Stimulated activated CD4-positive, alpha-beta T cell treated with anti-CD3 and anti-CD28 coated beads, TNF-alpha, amount 100 ng/mL, for 1 hour (primary cell): Measurements from ENCODE around the gene PPP1R1A.

Experiments
- DNase-seq, 3 donors: peaks; one replicate each; pipeline ENCODE4 v3.0.0-alpha.2; 2020; ENCODE audit warnings: low read depth in 3 of 3, low spot score in 1 of 3

PPP1R1A gene, protein sequence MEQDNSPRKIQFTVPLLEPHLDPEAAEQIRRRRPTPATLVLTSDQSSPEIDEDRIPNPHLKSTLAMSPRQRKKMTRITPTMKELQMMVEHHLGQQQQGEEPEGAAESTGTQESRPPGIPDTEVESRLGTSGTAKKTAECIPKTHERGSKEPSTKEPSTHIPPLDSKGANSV

DNA sequence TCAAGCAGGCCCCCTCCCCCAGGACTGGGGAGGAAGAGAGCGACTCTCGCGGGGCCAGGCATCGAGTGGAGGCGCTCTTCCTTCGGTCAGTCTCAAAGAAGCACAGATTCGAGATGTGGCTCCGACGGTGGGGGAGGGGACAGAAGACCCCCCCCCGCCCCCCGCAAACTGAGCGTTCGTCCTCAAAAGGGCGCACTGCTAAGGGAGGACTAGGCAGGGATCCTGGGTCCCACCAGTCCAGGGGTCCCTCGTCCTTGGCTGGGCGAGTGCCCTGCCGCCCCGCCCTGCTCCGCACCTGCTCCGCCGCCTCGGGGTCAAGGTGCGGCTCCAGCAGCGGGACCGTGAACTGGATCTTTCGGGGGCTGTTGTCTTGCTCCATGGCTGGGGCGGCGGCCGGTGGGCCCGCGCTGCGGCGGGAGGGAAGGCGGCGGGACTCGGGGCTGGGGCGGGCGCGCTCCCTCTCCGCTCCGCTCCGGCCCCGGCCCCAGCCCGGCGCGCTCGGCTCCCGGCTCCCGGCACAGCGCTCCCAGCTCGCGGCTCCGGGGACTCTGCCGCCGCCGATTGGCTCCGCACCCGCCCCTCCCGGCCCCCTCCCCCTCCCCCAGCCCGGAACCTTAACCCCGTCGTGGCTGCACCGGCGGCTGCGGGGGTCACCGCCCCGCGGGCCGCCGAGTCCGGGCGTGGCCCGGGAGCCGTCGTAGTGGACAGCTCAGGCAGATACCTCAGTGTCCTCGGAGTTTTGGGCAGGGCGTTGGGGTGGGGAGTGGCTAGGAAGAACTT, at the start of gene PPP1R1A:
TSS of gene PPP1R1A (minus strand) at position 550 of the 780 bp plus-strand sequence. CDS start at position 379, 171 bp downstream.
- no peak for DNase-seq

DNA sequence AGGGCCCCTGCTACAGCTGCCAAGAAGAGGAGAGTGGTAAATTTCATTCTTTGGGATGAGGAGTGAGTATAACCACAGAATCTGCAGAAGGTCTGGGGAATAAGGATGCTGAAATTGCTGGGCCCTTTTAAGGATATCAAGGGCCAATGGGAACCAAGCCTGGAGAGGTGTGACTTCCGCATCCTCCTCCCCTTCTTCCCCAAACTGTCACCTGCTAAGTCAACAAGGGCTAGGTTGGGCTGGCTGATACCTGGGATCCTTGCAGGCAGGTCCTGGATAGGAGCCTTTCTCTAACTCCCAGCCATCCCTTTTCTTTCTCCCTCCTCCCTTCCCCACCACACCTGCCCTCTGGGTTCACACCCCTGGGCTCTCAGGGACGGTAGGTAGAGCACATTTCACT, 46.3 kb upstream of the PPP1R1A start, which contains the start of gene LACRT:
TSS of gene LACRT (minus strand) at position 101 of the 400 bp plus-strand sequence. CDS start at position 47, 54 bp downstream.
- no peak for DNase-seq

DNA sequence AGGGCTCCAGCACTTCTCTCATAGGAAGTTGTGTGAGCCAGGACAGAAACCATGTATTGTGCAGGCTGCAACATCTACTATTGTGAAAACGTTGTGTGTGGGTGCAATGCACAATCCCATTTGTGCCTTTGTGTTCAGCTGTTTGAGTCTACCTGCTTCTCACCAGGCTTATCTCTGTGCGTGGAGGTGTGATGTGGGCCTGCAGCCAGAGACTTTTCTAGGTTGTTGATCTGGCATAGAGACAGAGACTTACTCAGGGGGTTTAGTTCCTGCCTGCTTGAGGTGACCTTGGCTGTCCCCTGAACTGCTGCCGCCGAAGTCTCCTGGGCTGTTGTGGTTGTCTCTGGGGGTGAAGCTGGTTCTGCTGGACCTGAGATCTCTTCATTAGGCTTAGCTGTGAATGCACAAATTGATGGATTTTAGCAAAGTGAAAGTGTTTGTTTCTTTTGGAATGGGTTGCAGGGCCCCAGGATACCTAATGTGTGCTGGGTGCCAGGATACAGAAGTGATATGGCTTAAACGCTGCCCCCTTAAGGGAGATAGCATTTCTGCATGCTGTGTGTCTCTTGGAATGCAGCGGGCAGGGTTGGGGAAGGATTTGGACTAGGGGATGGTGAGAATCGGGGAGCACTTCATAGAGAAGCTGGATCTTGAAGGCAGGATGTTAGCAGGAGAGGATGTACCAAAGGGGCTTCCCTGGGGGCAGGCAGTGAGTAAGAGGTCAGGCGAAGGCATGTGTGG, 43.7 kb upstream of the PPP1R1A start:
- no peak for DNase-seq

DNA sequence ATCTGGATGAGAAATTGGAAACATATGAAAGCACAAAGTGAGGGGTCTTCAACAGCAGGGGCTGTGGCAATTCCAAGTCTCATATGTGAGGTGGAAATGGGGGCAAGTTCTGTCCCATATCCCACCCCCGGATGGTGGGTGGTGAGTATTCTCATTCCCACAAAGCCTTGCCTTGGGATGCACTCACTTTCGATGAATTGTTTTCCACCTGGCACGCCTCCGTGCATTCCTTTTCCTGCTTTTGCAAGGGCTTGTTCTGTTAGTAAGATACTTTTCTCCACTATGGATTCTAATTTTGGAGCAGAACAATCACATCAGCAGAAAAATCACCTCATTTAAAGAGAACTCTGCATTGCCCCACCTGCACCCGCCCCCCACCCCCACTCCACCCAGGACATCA, 43.1 kb upstream of the PPP1R1A start:
- no peak for DNase-seq

DNA sequence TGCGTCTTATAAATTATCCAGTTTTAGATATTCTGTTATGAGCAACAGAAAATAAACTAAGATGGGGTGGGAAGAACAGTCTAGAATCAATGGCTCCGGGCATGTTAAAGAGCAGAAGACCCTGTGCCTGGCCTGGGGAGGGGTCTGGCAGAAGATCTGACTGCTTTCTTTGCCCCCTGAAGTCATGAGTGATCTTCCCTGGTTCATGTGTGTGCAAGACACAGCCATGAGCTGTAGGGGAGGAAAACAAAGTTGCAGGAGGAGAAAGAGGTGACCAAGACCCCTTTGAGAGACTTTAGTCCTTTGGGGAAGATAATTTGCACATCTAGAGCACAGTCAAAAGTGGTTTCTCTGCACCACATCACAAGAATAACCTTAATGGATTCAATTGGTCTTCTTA, 41.5 kb upstream of the PPP1R1A start:
- DNase-seq: no peak

DNA sequence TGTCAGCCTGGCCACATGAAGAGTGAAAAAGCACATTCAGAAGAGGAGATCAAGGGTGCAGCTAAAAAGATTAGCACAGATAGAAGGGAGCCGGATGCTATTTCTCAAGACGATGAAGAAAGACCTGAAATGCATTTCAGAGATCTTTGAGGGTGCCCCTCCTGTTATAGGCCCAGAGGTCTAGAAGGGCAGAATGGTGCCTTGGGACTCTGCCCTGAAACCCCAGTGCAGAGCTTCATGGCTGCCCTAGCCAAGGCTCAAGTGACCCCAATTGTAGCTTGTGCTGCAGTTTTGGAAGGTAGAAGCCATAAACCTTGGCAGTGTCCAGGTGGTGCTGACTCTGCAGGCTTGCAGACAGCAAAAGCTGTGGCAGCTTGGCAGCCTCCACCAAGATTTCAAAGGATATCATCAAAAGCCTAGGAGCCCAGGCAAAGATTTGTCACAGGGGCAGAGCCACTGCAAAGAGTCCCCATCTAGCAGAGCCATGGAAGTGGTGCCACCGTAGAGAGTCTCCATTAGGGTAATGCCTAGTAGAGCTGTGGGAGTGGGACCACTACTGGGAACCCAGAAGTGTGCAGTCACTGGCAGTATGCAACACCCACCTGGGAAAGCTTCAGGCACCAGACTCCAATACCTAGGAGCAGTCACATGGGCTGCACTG, 39.9 kb upstream of the PPP1R1A start:
- no peak for DNase-seq

DNA sequence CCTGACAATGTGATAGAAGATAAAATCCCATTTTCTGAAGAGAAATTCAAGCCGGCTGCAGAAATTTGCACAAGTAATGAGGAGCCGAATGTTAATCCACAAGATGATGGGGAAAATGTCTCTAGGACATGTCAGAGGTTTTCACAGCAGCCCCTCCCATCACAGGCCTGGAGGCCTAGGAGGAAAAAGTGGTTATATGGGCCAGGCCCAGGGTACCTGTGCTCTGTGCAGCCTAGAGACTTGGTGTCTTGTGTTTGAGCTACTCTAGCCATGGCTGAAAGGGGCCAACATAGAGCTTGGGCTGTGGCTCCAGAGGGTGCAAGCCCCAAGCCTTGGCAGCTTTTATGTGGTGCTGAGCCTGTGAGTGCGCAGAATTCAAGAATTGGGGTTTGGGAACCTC, 38.8 kb upstream of the PPP1R1A start:
- no peak for DNase-seq

DNA sequence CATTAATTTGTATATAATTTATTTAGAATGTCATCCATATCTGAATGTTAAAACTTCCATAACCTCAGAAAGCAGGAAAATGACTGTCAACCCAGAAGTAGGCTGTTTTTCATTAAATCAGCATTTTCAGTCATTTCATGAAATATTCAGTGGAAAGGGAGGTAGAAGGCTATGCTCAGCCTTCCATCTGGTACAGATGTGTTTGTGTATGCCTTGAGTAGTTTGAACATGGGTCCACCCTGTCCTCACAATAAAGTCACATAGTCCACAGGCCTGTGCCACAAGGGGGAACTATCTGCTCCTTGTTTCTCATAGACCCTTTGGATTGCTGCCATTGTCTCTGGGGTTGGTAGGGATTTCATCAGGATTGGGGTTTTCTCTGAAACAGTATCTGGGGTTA, 37.1 kb upstream of the PPP1R1A start:
- no peak for DNase-seq

DNA sequence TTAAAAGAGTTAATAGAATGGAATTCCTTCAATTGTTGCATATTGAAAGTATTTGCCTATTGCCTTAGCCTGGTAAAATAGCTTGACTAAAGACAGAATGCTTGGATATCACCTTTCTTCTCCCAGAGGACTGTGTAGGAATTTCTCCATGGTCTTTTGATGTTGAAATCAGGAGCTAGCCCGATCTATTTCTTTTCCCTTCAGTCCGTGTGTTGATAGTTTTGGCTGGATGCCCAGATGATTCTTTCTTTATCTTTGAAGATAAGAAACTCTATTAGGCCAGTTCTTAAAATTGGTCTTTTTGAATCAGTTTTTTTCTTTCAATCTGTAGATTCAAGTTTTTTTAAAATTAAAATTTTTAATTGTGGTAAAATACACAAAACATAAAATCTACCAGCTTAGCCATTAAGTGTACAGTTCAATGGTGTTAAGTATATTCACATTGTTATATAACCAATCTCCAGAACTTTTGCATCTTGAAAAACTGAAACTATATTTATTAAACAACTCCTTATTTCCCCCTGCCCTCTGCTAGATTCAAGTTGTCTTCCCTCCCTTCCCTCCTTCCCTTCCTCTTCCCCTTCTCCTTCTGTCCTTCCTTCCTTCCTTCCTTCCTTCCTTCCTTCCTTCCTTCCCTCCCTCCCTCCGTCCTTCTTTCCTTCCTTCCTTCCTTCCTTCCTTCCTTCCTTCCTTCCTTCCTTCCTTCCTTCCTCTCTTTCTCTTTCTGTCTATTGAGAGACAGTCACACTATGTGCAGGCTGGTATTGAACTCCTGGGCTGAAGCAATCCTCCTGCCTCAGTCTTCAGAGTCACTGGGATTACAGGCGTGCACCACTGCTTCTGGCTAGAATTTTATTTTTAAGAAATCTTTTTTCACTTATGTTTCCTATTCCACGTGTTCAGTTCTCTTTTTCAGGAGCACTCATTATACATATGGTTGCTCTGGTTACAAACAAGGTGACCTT, 36.1 kb upstream of the PPP1R1A start:
- DNase-seq: no peak

DNA sequence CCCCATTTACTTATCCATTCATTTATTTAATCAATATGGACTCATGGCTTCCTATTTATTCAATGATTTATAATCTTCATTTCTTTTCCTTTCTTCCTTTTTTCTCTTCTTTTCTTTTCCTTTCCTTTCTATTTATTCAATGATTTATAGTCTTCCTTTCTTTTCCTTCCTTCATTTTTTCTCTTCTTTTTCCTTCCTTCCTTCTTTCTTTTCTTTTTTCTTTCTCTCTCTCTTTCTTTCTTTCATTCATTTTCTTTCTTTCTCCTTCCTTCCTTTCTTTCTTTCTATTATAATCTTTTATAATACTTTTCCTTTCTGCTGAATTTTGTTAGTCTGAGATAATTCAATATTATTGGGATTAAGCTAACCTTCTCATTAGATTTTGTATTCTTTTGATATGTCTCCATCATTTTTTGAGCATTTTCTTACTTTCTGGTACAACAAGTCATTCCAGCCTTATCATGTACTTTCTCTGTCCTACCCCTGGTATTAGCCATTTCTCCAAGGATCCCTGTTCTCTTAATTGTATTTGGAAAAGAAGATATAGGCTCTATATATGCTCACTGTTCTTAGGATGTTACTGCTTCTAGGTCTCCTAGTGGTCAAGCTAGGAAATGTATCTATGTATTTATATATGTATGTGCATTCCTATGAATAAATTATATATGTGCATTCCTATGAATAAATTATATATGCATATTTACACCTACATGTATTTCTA, 34.2 kb upstream of the PPP1R1A start:
- DNase-seq: no peak

DNA sequence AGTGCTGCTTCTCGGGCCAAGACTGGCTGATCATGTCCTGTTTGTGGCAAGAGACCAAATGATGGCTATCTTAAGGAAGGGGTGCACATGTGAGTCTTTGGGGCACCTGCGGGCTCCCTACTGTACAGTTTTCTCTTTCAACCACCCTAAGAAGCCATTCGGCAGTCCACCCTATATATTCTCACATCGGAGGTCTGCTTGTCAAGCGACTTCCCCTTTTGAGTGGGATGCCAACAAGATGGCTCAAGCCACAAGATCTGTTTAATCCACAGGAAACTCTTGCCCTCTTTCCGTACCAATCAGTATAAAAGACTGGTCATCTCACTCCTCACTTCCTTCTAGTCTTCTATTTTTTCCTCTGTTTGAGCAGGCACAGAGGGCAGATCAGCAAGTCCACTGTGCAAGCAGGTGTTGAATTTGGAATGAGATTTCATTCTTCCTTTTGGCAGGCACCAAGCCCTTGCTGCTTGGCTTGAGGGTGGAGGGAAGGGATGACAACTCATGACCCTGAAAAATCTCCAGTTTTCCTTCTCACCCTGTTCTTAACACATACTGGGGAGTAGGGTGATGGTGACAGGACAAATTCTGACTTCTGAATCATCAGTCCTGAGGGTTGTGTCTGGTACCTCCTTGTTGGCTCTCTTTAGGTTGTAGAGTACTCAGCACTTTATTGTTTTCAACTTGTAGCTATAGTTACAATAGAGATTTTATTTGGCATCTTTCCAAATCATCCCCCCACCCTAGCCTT, 28.6 kb upstream of the PPP1R1A start:
- DNase-seq: no peak

DNA sequence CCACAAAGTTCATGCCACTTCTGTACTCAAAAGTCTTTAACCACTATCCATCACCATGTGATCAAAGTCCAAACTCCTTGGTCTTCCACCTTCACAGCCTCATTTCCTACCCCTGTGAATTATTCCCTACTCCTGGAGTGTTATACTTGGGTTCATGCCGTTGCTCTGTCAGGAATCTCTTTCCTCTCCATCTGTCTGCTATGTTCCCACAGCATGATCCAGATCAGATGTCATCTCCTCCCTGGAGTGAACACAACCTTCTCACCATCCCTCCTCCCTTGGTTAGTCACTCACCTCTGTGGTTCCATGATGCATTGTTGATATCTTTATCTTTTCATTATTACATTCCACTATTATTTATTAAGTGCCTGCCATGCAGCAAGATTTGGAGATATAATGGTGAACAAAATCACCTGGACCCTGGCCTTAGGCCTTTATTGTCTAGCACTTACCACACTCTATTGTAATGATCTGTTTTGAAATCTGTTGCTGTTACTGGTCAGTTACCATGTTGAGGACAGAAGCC, 23.8 kb upstream of the PPP1R1A start:
- DNase-seq: no peak

DNA sequence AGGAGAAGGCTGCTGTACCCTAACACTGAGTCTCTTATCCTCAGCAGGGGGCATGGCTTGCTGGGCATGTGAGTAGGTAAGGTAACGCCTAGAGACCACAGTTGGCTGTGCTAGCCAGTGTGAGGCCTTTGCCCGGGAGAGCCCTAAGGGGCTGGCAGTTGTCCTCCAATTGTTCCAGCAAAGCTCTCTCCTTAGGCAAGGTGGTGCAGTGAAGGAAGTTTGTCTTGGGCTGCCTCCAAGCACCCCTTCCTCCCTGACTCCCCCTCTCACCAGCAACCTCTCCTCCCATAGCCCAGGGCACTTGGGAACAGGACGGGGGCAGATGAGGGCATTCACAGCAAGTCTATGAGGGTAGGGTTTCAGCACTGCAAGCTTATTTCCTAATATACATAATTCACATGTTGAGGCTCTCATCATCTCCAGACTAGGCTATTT, 23.3 kb upstream of the PPP1R1A start:
- DNase-seq: no peak

DNA sequence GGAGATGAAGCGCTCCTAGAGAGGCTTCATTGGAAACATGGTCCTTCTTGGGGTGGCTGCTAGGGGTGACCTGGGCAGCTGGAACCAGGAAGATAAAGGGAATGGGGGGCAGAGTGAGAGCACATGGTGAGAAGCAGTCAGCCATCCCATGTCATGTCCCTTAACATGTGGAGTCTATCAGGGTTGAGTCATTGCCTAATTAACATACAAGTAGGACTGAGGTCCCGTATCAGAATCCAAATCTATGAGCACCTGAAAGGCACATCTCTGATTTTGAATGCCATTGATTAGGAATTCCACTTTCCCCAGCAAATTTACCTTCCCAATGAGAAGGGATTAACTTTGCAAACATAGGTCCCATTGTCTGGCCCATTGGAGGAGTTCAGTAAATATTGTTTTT, 20.3 kb upstream of the PPP1R1A start:
- no peak for DNase-seq

DNA sequence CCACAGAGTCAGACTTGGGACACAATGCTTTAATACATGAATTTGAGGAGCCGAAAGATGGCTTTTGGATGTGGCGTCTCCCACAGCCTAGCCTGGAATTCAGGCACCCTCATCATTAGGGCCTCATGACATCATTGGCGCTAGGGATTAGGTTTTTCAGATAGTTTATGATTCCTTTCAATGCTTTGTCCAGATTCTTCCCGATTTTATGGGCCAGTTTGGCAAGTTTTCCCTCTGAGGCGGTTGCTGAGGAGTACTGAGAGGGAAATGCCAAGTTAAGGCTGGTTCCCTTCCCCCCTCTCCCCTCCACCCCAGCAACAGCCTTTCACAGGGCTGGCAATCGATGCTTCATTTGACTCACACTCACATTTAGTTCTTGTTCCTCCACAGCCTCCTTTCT, 19.7 kb upstream of the PPP1R1A start:
- no peak for DNase-seq

DNA sequence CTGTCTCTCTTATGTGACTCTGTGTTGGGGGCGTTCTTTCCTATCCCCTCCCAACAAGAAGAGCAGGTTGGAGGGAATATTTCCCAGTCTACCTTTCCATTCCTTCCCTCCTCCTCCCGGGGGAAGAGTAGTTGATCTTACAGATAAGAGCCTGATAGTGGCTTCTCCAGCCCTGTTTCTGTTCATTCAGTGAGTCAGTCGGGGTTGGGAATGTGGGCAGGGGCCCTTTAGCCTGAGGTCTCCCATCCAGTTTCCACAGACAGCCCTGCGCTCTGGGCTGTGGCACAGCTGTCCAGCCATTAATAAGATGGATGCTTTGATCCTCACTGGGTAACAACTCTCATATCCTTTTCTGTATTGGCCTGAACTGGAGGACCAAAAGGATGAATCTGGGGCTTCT, 18.1 kb upstream of the PPP1R1A start:
- no peak for DNase-seq

DNA sequence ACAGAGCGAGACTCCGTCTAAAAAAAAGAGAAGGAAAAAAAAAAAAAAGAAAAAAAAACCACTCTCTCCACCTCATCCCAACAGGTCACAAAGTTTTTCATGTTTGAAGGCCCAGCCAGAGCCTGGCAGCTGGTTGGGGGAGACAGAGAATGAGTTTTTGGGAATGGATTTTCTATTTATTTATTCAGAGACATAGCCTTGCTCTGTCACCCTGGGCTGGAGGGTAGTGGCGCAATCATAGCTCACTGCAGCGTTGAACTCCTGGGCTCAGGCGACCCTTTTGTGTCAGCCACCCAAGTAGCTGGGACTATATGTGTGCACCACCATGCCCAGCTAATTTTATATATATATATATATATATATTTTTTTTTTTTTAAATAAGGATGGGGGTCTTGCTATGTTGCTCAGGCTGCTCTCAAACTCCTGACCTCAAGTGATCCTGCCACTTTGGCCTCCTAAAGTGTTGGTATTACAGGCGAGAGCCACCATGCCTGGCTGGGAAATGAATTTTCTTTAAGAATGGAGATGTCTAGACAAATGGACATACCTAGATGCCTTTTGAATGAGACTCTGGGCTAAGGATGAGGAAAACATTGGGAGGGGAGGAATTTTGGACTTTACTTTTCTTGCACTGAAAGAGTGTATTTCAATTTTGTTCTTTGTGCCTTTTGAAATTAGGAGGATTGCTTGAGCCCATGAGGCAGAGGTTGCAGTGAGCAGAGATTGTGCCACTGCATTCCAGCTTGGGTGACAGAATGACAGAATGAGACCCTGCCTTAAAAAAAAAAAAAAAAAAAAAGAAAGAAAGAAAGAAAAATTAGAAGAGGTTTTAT, 16.9 kb upstream of the PPP1R1A start:
- no peak for DNase-seq

DNA sequence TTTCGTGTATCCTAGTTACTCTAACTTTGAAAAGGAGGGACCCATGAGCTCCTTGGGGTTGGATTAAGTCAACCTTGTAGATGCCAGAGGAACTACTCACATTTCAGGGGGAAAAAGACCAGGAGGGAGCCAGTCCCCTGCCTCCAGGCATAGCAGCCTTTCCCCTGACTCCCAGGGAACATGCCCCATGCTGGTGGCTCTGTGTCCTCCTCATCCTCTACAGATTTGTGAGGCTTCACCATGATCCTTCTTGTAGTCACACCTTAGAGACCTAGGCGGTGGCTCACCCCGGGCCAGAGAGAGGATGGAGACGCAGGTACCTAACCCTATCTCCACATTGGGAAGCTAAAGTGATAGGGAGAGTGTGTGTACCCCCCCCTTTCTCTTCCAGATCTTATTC, 16.0 kb upstream of the PPP1R1A start:
- DNase-seq: no peak
